GM12892 (cell line): ENCODE results near the gene ACACB.

Source experiments
- POLR2A ChIP-seq: IDR thresholded peaks from 2 replicates; pipeline ENCODE4 v1.6.1; 2011; ENCODE audit warnings: low read depth, low read length, control low read depth
- TAF1 ChIP-seq: IDR thresholded peaks from 2 replicates; pipeline ENCODE4 v1.6.1; 2011; ENCODE audit warnings: low read depth, mild to moderate bottlenecking, control low read depth, low read length, borderline replicate concordance

DNA sequence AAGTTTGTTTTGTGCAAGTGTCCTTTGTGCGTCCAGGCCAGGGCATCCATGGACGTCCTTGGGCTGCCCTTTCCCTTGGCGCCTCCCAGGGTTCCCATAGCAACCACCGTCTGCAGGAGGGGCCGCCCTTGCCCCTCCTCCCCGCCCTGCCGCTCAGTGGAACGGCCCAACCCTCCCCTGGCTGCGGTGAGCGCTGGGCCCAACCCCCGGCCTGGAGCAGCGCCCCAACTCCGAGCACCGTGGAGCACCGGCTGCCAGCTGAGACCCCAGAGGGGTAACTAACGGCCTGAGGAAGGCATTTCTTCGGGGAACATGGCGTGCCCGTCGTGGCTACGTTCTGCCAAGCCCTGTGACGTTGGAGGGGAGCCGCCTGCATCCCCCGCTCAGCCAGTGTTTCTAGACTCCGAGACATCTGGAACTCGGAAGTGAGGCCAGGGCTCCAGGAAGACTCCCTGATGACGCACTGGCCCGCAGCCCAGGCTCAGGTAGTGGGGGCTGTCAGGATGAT, 5.3 kb upstream of the ACACB start:
- TF ChIP-seq POLR2A: peak; percentile 29; the same call in 1 of the 2 replicates
- TF ChIP-seq TAF1: no peak
